ENCODE results near the gene SUCLA2. TPM values are rescaled to one million over a fixed set of nuclear protein-coding genes. Genes with fewer than 3 reads are reported as not detected.
"Not testable (repeated sequence)": the region's sequence is repeated elsewhere in the genome, so short reads cannot be mapped to it uniquely, and the experiment has no call there.

The SUCLA2 gene
- total RNA-seq, 2 donors from 2014 or later, result 78.8 to 79.0 TPM

DNA sequence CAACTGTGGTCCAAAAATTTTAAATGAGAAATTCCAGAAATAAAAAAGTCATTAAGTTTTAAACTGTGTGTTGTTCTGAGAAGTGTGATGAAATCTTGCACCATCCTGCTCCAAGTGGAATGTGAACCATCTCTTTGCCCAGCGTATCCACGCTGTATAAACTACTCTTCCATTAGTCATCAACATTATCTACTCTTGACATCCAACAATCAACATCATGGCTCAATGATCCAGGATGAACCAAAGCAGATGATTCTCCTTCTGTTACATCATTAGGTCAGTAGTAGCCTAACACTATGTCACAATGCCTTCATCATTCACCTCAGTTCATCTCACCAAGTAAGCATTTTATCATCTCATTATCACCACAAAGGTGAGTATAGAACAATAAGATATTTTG lies 55.3 kb downstream of the SUCLA2 start:
- TF ChIP-seq CTCF (conservative IDR thresholded peaks at IDR 0.05), result no peak
- Histone ChIP-seq H3K27me3 (ENCODE audit: control insufficient read depth, insufficient read depth, low read length, poor library complexity, severe bottlenecking) (no peaks in the 10 kb centered on the region), H3K36me3 (ENCODE audit: control insufficient read depth, insufficient read depth, low read length) (peaks cover 88% of the 10 kb centered on the region), H3K27ac (ENCODE audit: low read depth, low read length) (no peak overlapping the region), H3K9me3 (ENCODE audit: control insufficient read depth, low read length) (peaks cover 7% of the 10 kb centered on the region), H3K9ac (ENCODE audit: extremely low read depth, low read length, poor library complexity, severe bottlenecking) (no peak overlapping the region), H3K4me1 (ENCODE audit: control insufficient read depth, insufficient read depth, low read length) (no peaks in the 10 kb centered on the region), H3K4me3 (ENCODE audit: low read length) (no peak overlapping the region)
- H3K27me3 Mint-ChIP-seq (ENCODE audit: insufficient read depth), result no peaks in the 10 kb centered on the region
- peaks cover 80% of the 10 kb centered on the region for H3K36me3 Mint-ChIP-seq (ENCODE audit: low read depth)
- no peak for DNase-seq
- no peak overlapping the region for H3K27ac Mint-ChIP-seq
- no peak overlapping the region for H3K4me3 Mint-ChIP-seq
- no peaks in the 10 kb centered on the region for H3K4me1 Mint-ChIP-seq
- WGBS, 2 experiments (ENCODE audit: insufficient coverage in 1 of 2, insufficient read length in 1 of 2), result 99 to 100% methylated on average over 2 of the region's 2 CpGs
- no peaks in the 10 kb centered on the region for H3K9me3 Mint-ChIP-seq

DNA sequence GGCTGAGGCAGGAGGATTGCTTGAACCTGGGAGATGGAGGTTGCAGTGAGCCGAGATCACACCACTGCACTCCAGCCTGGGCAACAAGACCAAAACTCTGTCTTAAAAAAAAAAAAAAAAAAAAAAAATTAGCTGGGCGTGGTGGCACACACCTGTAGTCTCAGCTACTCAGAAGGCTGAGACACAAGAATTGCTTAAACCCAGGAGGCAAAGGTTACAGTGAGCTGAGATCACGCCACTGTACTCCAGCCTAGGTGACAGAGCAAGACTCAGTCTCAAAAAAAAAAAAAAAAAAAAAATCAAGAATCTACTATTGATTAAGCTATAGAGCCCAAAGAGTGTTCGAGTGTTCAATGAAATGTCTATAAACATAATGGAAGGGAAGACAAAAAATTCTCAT lies 55.9 kb downstream of the SUCLA2 start:
- 96% methylated on average over 4 of the region's 4 CpGs; no CpG with 5 or more reads in 1 of the 2 experiments for WGBS, 2 experiments (ENCODE audit: insufficient coverage in 1 of 2, insufficient read length in 1 of 2)
- peaks cover 77% of the 10 kb centered on the region for H3K36me3 Mint-ChIP-seq (ENCODE audit: low read depth)
- H3K9me3 Mint-ChIP-seq; H3K27ac ChIP-seq (ENCODE audit: low read depth, low read length); H3K27me3 Mint-ChIP-seq (ENCODE audit: insufficient read depth); H3K4me3 Mint-ChIP-seq; H3K27ac Mint-ChIP-seq; H3K4me3 ChIP-seq (ENCODE audit: low read length); H3K9me3 ChIP-seq (ENCODE audit: control insufficient read depth, low read length); DNase-seq; H3K9ac ChIP-seq (ENCODE audit: extremely low read depth, low read length, poor library complexity, severe bottlenecking); H3K4me1 Mint-ChIP-seq; H3K27me3 ChIP-seq (ENCODE audit: control insufficient read depth, insufficient read depth, low read length, poor library complexity, severe bottlenecking); H3K4me1 ChIP-seq (ENCODE audit: control insufficient read depth, insufficient read depth, low read length): not testable (repeated sequence)
- H3K36me3 ChIP-seq (ENCODE audit: control insufficient read depth, insufficient read depth, low read length), result peaks cover 90% of the 10 kb centered on the region

DNA sequence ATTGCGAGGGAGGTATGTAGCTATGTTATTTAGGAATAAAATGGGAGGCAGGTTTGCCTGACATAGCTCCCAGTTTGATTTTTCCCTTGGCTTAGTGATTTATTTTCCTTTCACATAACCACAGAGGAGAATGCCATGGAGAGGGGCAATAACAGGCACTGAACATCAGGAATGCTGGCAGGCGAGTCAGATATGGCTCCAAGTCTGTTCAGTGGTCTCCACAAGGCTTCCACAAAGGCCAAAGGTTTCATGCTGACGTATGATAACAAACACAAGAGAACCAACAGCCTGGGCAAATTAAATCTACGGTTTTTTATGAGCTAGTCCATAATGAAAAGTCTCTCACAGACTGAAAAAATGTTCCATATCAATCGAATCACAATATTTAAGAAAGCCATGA lies 66.7 kb downstream of the SUCLA2 start:
- Mint-ChIP-seq H3K27me3 (ENCODE audit: insufficient read depth) (no peaks in the 10 kb centered on the region), H3K36me3 (ENCODE audit: low read depth) (peaks cover 38% of the 10 kb centered on the region), H3K27ac (peak overlapping the region; percentile 91), H3K9me3 (peaks cover 27% of the 10 kb centered on the region), H3K4me1 (peaks cover 33% of the 10 kb centered on the region), H3K4me3 (no peak overlapping the region)
- Histone ChIP-seq H3K36me3 (ENCODE audit: control insufficient read depth, insufficient read depth, low read length) (peaks cover 31% of the 10 kb centered on the region), H3K4me3 (ENCODE audit: low read length) (peak overlapping the region; percentile 43), H3K9ac (ENCODE audit: extremely low read depth, low read length, poor library complexity, severe bottlenecking) (peak overlapping the region; percentile 41), H3K9me3 (ENCODE audit: control insufficient read depth, low read length) (peaks cover 24% of the 10 kb centered on the region), H3K27ac (ENCODE audit: low read depth, low read length) (no peak overlapping the region), H3K4me1 (ENCODE audit: control insufficient read depth, insufficient read depth, low read length) (peaks cover 22% of the 10 kb centered on the region), H3K27me3 (ENCODE audit: control insufficient read depth, insufficient read depth, low read length, poor library complexity, severe bottlenecking) (no peaks in the 10 kb centered on the region)
- DNase-seq, result no peak
- WGBS, 2 experiments (ENCODE audit: insufficient coverage in 1 of 2, insufficient read length in 1 of 2), result 88 to 90% methylated on average over 3 to 5 of the region's 5 CpGs
- no peak for TF ChIP-seq CTCF (conservative IDR thresholded peaks at IDR 0.05)

Data from endodermal cell (in vitro differentiated cells).